ENCODE results near the gene OR2L2.
"Not testable (repeated sequence)": the region's sequence is repeated elsewhere in the genome, so short reads cannot be mapped to it uniquely, and the experiment has no call there.

OR2L2 gene

GRCh38 chr1:248055261-248055660 lies 25.4 kb downstream of the OR2L2 start:
- Histone ChIP-seq H3K36me3 (no peaks in the 10 kb centered on the region), H3K27ac (no peak overlapping the region), H3K4me1 (ENCODE audit: control insufficient read depth in 1 of 2, insufficient read depth in 1 of 2, low read depth in 1 of 2, low read length in 1 of 2) (no peaks in the 10 kb centered on the region), H3K4me3 (ENCODE audit: low read depth in 1 of 2, low read length in 1 of 2) (no peak overlapping the region), H3K9me3 (no peaks in the 10 kb centered on the region), H3K27me3 (no peaks in the 10 kb centered on the region)
- no peak for TF ChIP-seq CTCF (IDR thresholded peaks at IDR 0.05)

GRCh38 chr1:248065071-248065470 lies 35.2 kb downstream of the OR2L2 start:
- Histone ChIP-seq H3K4me1 (ENCODE audit: control insufficient read depth in 1 of 2, insufficient read depth in 1 of 2, low read depth in 1 of 2, low read length in 1 of 2) (no peaks in the 10 kb centered on the region), H3K9me3 (no peaks in the 10 kb centered on the region), H3K36me3 (no peaks in the 10 kb centered on the region), H3K27me3 (no peaks in the 10 kb centered on the region), H3K27ac (no peak overlapping the region), H3K4me3 (ENCODE audit: low read depth in 1 of 2, low read length in 1 of 2) (no peak overlapping the region)
- no peak for TF ChIP-seq CTCF (IDR thresholded peaks at IDR 0.05)

GRCh38 chr1:248065604-248066003 lies 35.7 kb downstream of the OR2L2 start:
- Histone ChIP-seq H3K36me3 (no peaks in the 10 kb centered on the region), H3K4me3 (ENCODE audit: low read depth in 1 of 2, low read length in 1 of 2) (no peak overlapping the region), H3K4me1 (ENCODE audit: control insufficient read depth in 1 of 2, insufficient read depth in 1 of 2, low read depth in 1 of 2, low read length in 1 of 2) (no peaks in the 10 kb centered on the region), H3K27me3 (no peaks in the 10 kb centered on the region), H3K27ac (no peak overlapping the region), H3K9me3 (no peaks in the 10 kb centered on the region)
- TF ChIP-seq CTCF (IDR thresholded peaks at IDR 0.05) = no peak

GRCh38 chr1:248083864-248084263 lies 54.0 kb downstream of the OR2L2 start:
- H3K27me3 ChIP-seq; H3K4me3 ChIP-seq (ENCODE audit: low read depth in 1 of 2, low read length in 1 of 2); H3K4me1 ChIP-seq (ENCODE audit: control insufficient read depth in 1 of 2, insufficient read depth in 1 of 2, low read depth in 1 of 2, low read length in 1 of 2); H3K36me3 ChIP-seq; H3K27ac ChIP-seq; H3K9me3 ChIP-seq: not testable (repeated sequence)

Data from neutrophil (primary cell).